Natural killer cell (primary cell): Measurements from ENCODE around the gene KCNQ1OT1. TPM values are rescaled to one million over a fixed set of nuclear protein-coding genes. Genes with fewer than 3 reads are reported as not detected.

ENCODE experiments used
- ATAC-seq, 3 donors: fragments of 150-1000 bp in 2 of 3; fragments of 200-7000 bp in 1 of 3; cut with Tn5 transposase; 1 replicate in 1 of 3; 2 replicates in 2 of 3; pipeline ENCODE4 v1.10.0; 2021; ENCODE audit warnings: mild to moderate bottlenecking in 2 of 3, moderate library complexity in 2 of 3
- DNase-seq, 2 donors: peaks; one replicate each; pipeline versions ENCODE4 v3.0.0 to v3.0.0-alpha.2; 2013 to 2021; ENCODE audit warnings: mixed read lengths in 1 of 2
- H3K27ac ChIP-seq: one replicate; pipeline ENCODE4 v1.5.1; 2013; ENCODE audit warnings: mild to moderate bottlenecking, low read length
- H3K27me3 ChIP-seq: one replicate; pipeline ENCODE4 v1.6.1; 2013; ENCODE audit warnings: low read length; ENCODE audit not compliant: control insufficient read depth, insufficient read depth
- H3K36me3 ChIP-seq: one replicate; pipeline ENCODE4 v1.6.1; 2013; ENCODE audit warnings: low read length; ENCODE audit not compliant: control insufficient read depth, insufficient read depth
- H3K4me1 ChIP-seq: one replicate; pipeline ENCODE4 v1.6.1; 2013; ENCODE audit warnings: low read length; ENCODE audit not compliant: control insufficient read depth, insufficient read depth
- H3K4me3 ChIP-seq: one replicate; pipeline ENCODE4 v1.5.1; 2013; ENCODE audit warnings: low read length
- H3K9me3 ChIP-seq: one replicate; pipeline ENCODE4 v1.6.1; 2013; ENCODE audit warnings: low read length; ENCODE audit not compliant: control insufficient read depth, insufficient read depth
- H3K27ac Mint-ChIP-seq, 2 donors: one replicate each; pipeline ENCODE4 v1.8.0; 2022; ENCODE audit warnings: mild to moderate bottlenecking in 2 of 2, mixed read lengths in 2 of 2, moderate library complexity in 1 of 2
- H3K27me3 Mint-ChIP-seq, 2 donors: one replicate each; pipeline ENCODE4 v1.8.0; 2022; ENCODE audit warnings: low read depth in 2 of 2, mixed read lengths in 2 of 2
- H3K36me3 Mint-ChIP-seq: one replicate; pipeline ENCODE4 v1.8.0; 2022; ENCODE audit warnings: mixed read lengths
- H3K4me1 Mint-ChIP-seq, 2 donors: one replicate each; pipeline ENCODE4 v1.8.0; 2022; ENCODE audit warnings: mixed read lengths in 2 of 2
- H3K4me3 Mint-ChIP-seq: one replicate; pipeline ENCODE4 v1.8.0; 2022; ENCODE audit warnings: mild to moderate bottlenecking, moderate library complexity, mixed read lengths
- H3K9me3 Mint-ChIP-seq, 2 donors: one replicate each; pipeline ENCODE4 v1.8.0; 2022; ENCODE audit warnings: mixed read lengths in 2 of 2
- WGBS: methylation state at CpG from one replicate; pipeline ENCODE4 v1.1.7; 2013; ENCODE audit warnings: missing lambda C conversion rate; ENCODE audit not compliant: insufficient coverage; 5-methylcytosine and 5-hydroxymethylcytosine counted together
- intact Hi-C: fragments of 100-400 bp; cut with micrococcal nuclease; formaldehyde crosslinking; loops from one replicate; pipeline ENCODE4 v1.14.2; 2022
- total RNA-seq, 4 donors: library from RNA; stranded (reverse); fragments of 120-200 nt in 1 of 4; gene quantifications; one replicate each; pipeline versions ENCODE4 v1.2.3 to v1.2.4, GENCODE V29; 2013 to 2022
- TF ChIP-seq, protein P1 (sequence below): fragments of 200-600 bp; IDR thresholded peaks from one replicate; pipeline ENCODE4 v1.8.0; 2022; ENCODE audit warnings: antibody characterized with exemption

The KCNQ1OT1 gene
- total RNA-seq, 3 donors from 2014 or later (not counting 1 experiment from before 2014, with no cell fraction given) = 0.72 to 0.78 (median 0.75) TPM

DNA sequence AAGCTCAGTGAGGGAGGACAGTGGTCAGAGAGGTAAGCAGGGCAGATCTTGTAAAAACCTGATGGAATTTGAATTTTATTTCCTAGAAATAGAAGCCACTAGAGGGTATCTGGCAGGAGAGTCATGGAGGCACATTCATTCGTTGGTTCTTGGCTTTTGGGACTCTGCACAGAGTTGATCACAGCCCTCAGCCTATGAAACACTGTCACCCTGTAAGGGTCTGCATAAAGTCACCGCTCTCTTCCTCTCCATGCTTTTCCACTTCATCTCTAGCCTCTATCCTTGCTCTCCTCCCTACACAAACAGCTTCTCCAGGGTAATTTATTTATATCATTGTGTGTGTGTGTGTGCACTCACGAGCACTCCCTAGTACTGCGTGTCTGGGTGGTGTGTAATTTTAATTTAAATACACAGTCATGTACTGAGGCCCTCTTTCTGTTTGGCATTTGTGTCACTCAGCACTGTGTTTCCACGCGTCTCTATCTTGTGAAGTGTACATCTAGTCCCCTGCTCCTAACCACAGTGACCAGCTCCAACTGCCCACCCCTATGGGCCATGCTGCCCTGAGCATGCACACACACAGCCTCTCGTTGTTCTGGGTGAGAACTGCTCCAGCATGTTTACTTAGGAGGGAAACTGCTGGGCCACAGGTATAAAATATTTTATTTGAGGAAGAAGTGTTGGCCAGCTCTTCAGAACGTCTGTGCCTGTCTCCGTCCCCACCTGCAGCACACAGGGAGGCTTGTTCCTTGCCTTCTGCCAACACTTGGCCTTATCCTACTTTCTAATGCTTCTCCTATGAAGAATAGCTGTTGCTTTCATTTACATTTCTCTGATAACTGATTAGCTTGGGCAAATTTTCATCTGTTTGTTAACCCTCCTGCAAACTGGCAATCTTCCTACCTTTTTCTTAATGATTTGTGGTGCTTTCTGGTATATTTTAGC, 4.5 kb downstream of the KCNQ1OT1 start:
- Mint-ChIP-seq H3K36me3 (no peaks in the 10 kb centered on the region), H3K27me3 (peaks cover 0 to 13% of the 10 kb centered on the region in 2 donors), H3K27ac (no peak overlapping the region), H3K4me1 (peaks cover 0 to 11% of the 10 kb centered on the region in 2 donors), H3K9me3 (no peaks in the 10 kb centered on the region), H3K4me3 (no peak overlapping the region)
- DNase-seq (no peak), ATAC-seq (no peak)
- Histone ChIP-seq H3K9me3 (no peaks in the 10 kb centered on the region), H3K27me3 (peaks cover 2% of the 10 kb centered on the region), H3K4me1 (peaks cover 17% of the 10 kb centered on the region), H3K4me3 (no peak overlapping the region), H3K36me3 (no peaks in the 10 kb centered on the region), H3K27ac (no peak overlapping the region)
- TF ChIP-seq, protein P1, sequence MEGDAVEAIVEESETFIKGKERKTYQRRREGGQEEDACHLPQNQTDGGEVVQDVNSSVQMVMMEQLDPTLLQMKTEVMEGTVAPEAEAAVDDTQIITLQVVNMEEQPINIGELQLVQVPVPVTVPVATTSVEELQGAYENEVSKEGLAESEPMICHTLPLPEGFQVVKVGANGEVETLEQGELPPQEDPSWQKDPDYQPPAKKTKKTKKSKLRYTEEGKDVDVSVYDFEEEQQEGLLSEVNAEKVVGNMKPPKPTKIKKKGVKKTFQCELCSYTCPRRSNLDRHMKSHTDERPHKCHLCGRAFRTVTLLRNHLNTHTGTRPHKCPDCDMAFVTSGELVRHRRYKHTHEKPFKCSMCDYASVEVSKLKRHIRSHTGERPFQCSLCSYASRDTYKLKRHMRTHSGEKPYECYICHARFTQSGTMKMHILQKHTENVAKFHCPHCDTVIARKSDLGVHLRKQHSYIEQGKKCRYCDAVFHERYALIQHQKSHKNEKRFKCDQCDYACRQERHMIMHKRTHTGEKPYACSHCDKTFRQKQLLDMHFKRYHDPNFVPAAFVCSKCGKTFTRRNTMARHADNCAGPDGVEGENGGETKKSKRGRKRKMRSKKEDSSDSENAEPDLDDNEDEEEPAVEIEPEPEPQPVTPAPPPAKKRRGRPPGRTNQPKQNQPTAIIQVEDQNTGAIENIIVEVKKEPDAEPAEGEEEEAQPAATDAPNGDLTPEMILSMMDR = no peak
- WGBS = 89% methylated on average over 5 of the region's 9 CpGs
- intact Hi-C loops = no loop called here

DNA sequence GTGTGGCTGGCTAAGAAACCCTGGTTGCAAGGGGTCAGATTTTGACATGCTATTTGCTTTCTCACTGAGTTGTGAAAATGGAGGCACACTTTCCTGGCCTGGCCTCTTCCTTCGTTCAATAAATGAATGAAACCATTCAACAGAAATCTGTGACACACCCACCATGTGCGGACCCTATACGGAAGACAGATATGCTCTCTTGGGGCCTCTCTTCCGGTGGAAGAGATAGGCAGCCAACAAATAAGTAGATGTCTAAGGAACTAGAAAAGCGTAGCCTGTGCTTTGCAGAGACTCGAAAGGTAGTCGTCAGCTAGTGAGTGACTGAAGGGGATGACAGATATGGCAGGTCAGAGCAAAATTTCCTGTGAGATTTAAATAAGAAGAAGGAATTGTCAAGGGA, 5.3 kb downstream of the KCNQ1OT1 start:
- Mint-ChIP-seq H3K27ac (no peak overlapping the region), H3K4me1 (peaks cover 0 to 11% of the 10 kb centered on the region in 2 donors), H3K36me3 (no peaks in the 10 kb centered on the region), H3K4me3 (no peak overlapping the region), H3K9me3 (no peaks in the 10 kb centered on the region), H3K27me3 (peaks cover 0 to 13% of the 10 kb centered on the region in 2 donors)
- no peak overlapping the region for H3K27ac ChIP-seq
- intact Hi-C loops = no loop called here
- H3K9me3 ChIP-seq = no peaks in the 10 kb centered on the region
- no peak for DNase-seq
- H3K36me3 ChIP-seq = no peaks in the 10 kb centered on the region
- 74% methylated on average over 7 of the region's 7 CpGs for WGBS
- no peak overlapping the region for H3K4me3 ChIP-seq
- TF ChIP-seq, protein P1 = no peak
- H3K4me1 ChIP-seq = peaks cover 17% of the 10 kb centered on the region
- no peak for ATAC-seq
- H3K27me3 ChIP-seq = peaks cover 2% of the 10 kb centered on the region

DNA sequence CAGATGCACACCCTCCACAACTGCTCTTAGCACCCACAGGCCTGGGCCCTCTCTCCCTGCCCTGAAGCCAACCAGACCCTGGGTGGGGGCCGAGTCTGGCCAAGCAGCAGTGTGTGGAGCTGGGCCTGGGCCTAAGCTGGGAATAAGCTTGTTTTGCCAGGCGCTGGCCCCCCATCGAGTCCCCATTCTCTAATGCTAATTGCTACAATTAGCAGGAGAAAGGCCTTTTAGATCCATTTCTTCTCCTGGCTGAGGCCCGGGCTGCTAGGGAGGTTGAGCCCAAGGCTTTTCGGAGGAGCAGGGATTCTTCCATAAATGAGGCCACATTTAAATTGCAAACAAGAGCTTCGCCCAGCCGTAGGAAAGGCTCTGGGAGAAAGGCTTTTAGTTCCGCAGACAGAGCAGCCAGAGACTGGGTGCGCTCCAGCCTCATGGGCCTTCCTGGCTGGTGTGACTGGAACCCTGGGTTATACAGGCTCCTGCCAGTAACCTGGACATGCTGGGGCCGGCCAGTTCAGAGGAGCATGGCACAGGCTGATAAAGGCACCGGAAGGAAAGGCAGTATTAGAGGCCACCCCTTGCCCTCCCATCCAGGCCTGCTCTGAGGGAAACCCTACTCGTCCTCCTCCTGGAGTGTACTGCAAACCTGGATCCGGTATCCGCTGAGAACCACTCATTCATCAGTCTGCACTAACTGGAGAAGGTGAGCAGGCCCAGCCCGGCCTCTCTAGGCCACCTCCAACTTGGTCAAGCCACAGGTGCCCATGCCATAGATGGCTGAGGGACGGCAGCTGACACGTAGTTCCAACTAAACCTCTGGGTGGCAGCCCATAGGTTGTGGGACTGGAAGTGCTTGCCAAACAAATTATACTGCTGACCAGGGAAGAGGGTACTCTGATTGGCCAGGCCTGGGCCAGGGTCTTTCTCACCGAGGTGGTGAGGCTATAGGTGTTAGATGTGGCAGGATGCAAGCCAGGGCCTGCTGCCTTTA, 6.2 kb downstream of the KCNQ1OT1 start:
- H3K27ac Mint-ChIP-seq = no peak overlapping the region
- Histone ChIP-seq H3K27me3 (peaks cover under 1% of the 10 kb centered on the region), H3K9me3 (no peaks in the 10 kb centered on the region), H3K4me3 (no peak overlapping the region), H3K27ac (no peak overlapping the region), H3K4me1 (peaks cover 10% of the 10 kb centered on the region), H3K36me3 (no peaks in the 10 kb centered on the region)
- DNase-seq (no peak), ATAC-seq (no peak)
- H3K27me3 Mint-ChIP-seq = peaks cover 0 to 13% of the 10 kb centered on the region in 2 donors
- 89% methylated on average over 18 of the region's 18 CpGs for WGBS
- H3K36me3 Mint-ChIP-seq = no peaks in the 10 kb centered on the region
- H3K4me3 Mint-ChIP-seq = no peak overlapping the region
- TF ChIP-seq, protein P1 = no peak
- H3K9me3 Mint-ChIP-seq = no peaks in the 10 kb centered on the region
- peaks cover 0 to 4% of the 10 kb centered on the region in 2 donors for H3K4me1 Mint-ChIP-seq
- intact Hi-C loops = no loop called here
